GM23248 (cell line): ENCODE results near the gene AKT1S1.

Experiments used
- EZH2 ChIP-seq: fragments of 200-600 bp; sonication (generic); IDR thresholded peaks from 2 replicates; pipeline ENCODE4 v1.6.1; 2018; ENCODE audit warnings: antibody characterized with exemption, mild to moderate bottlenecking; ENCODE audit not compliant: insufficient read depth, poor library complexity, severe bottlenecking
- EZH2phosphoT487 ChIP-seq: fragments of 200-600 bp; sonication (generic); IDR thresholded peaks from 2 replicates; pipeline ENCODE4 v1.6.1; 2018; ENCODE audit warnings: antibody characterized with exemption, moderate library complexity, mild to moderate bottlenecking, low read depth; ENCODE audit not compliant: insufficient read depth

DNA sequence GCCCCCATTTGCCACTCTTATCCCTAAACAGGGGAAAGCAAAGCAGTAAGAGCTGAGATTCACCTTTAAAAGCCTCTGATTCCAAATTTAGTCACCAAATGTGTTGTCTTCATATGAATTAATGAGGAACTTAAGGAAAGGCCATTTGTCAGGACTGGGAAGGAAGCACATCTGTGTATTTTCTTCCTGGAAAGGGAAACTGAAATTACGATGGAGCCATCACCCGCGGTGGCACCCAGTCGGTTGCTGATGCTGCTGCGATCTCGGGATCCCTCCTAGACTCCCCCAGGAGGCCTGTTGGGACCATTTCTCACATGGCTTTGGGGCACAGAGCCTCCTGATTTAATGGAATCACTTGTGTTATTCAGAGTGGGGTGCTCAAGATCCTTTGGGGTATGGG is 27.0 kb upstream of the AKT1S1 start:
- TF ChIP-seq EZH2phosphoT487 (no peak), EZH2 (no peak)
